Peyer's patch (tissue), 4 donors: ENCODE results near the gene ELL. TPM values are rescaled to one million over a fixed set of nuclear protein-coding genes. Genes with fewer than 3 reads are reported as not detected.

Experiments used
- DNase-seq, 3 donors: peaks; one replicate each; pipeline ENCODE4 v3.0.0-alpha.2; 2017 to 2019
- H3K27ac ChIP-seq, 4 donors: fragments of 200-600 bp; sonication (generic); one replicate each; pipeline ENCODE4 v1.5.1; 2016 to 2019
- H3K27me3 ChIP-seq, 2 donors: fragments of 200-600 bp; sonication (generic); one replicate each; pipeline ENCODE4 v1.5.1; 2019
- H3K36me3 ChIP-seq, 3 donors: fragments of 200-600 bp; sonication (generic); one replicate each; pipeline ENCODE4 v1.5.1; 2016 to 2019
- H3K4me1 ChIP-seq, 4 donors: fragments of 200-600 bp; sonication (generic); one replicate each; pipeline ENCODE4 v1.5.1; 2016 to 2019
- H3K4me3 ChIP-seq, 4 donors: fragments of 200-600 bp; sonication (generic); 1 replicate in 3 of 4; 2 replicates in 1 of 4; pipeline ENCODE4 v1.5.1; 2016 to 2019; ENCODE audit warnings: mild to moderate bottlenecking in 1 of 4
- H3K9me3 ChIP-seq, 4 donors: fragments of 200-600 bp; sonication (generic); one replicate each; pipeline ENCODE4 v1.5.1; 2016 to 2019; ENCODE audit warnings: mild to moderate bottlenecking in 1 of 4
- POLR2A ChIP-seq, 2 donors: fragments of 450-650 bp; IDR thresholded peaks; one replicate each; pipeline ENCODE4 v1.5.1; 2017; ENCODE audit warnings: antibody characterized with exemption in 2 of 2, mild to moderate bottlenecking in 2 of 2, moderate library complexity in 2 of 2
- total RNA-seq, 4 donors: library from RNA; depleted of rRNA; stranded (reverse); fragments of >200 nt; gene quantifications; one replicate each; pipeline ENCODE4 v1.1.0, GENCODE V29; 2016
- TF ChIP-seq, protein P1 (sequence below), 6 experiments: fragments of 450-650 bp in 4 of 6; fragments of 200-600 bp in 2 of 6; sonication (generic) in 1 of 6; IDR thresholded peaks; one replicate each; pipeline ENCODE4 v1.5.1; 2017 to 2019; ENCODE audit warnings: antibody characterized with exemption in 6 of 6, mild to moderate bottlenecking in 3 of 6, moderate library complexity in 1 of 6

The ELL gene
- total RNA-seq, 4 donors from 2014 or later, result 18.9 to 49.5 (median 34.2) TPM

DNA sequence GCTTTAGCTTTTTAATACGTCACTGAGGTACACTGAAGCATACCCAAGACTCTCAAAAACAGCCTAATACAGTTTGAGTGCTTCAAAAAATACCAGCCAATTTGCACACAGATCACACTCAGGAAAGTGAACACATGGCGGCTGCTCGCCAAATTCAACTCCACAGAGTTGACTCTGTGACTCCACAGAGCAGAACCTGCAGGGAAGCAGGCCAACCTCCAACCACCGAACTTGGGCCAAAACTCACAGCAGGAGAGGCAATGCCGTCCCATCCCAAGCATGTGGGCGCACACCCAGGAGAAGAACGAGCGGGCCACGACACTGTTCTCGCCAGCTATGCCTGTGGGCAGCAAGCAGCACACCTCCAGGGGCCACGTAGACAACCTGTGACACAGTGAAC is 21.1 kb downstream of the ELL start:
- no peaks in the 10 kb centered on the region for H3K36me3 ChIP-seq
- peak in 1 of 3 donors; percentile 46 for DNase-seq
- peak overlapping the region in 3 of 4 donors; percentile 21 to 91 (median 38) for H3K27ac ChIP-seq
- H3K4me3 ChIP-seq, result no peak overlapping the region
- no peaks in the 10 kb centered on the region for H3K9me3 ChIP-seq
- TF ChIP-seq POLR2A (IDR thresholded peaks at IDR 0.05), result no peak
- TF ChIP-seq, protein P1, sequence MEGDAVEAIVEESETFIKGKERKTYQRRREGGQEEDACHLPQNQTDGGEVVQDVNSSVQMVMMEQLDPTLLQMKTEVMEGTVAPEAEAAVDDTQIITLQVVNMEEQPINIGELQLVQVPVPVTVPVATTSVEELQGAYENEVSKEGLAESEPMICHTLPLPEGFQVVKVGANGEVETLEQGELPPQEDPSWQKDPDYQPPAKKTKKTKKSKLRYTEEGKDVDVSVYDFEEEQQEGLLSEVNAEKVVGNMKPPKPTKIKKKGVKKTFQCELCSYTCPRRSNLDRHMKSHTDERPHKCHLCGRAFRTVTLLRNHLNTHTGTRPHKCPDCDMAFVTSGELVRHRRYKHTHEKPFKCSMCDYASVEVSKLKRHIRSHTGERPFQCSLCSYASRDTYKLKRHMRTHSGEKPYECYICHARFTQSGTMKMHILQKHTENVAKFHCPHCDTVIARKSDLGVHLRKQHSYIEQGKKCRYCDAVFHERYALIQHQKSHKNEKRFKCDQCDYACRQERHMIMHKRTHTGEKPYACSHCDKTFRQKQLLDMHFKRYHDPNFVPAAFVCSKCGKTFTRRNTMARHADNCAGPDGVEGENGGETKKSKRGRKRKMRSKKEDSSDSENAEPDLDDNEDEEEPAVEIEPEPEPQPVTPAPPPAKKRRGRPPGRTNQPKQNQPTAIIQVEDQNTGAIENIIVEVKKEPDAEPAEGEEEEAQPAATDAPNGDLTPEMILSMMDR (IDR thresholded peaks at IDR 0.05), result no peak
- H3K4me1 ChIP-seq, result peaks cover 16 to 98% (median 49%) of the 10 kb centered on the region in 4 donors
- H3K27me3 ChIP-seq, result no peaks in the 10 kb centered on the region

DNA sequence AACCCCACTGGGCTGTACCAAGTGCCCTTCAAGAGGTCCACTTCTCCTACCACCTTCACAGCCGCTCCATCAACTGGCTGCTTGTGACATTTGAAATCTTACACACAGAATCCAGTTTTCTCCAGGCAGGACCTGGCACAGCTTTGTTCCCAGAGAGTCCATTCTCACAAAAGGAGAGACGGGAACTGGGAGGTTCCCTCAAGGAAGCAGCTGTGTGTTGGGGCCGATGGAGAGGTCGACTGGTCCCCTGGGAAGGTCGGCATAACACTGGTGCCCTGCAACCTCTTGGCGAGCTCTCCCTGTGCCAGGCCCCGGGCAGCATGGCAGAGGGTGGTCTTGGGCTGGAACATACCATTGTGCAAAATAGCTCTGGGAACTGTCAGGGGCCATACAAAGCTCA is 21.5 kb downstream of the ELL start:
- DNase-seq, result no peak
- Histone ChIP-seq H3K36me3 (no peaks in the 10 kb centered on the region), H3K27ac (peak overlapping the region in 3 of 4 donors; percentile 21 to 91 (median 38)), H3K27me3 (no peaks in the 10 kb centered on the region), H3K4me1 (peaks cover 12 to 98% (median 49%) of the 10 kb centered on the region in 4 donors), H3K4me3 (no peak overlapping the region), H3K9me3 (no peaks in the 10 kb centered on the region)
- TF ChIP-seq, protein P1 (IDR thresholded peaks at IDR 0.05), result no peak
- no peak for TF ChIP-seq POLR2A (IDR thresholded peaks at IDR 0.05)

- Histone ChIP-seq H3K27me3 (no peaks in the 10 kb centered on the region), H3K27ac (peak overlapping the region; percentile 1 to 64 (median 46)), H3K36me3 (no peaks in the 10 kb centered on the region), H3K9me3 (no peaks in the 10 kb centered on the region), H3K4me3 (no peak overlapping the region), H3K4me1 (peaks cover 6 to 97% (median 46%) of the 10 kb centered on the region in 4 donors)
- DNase-seq, result no peak
- TF ChIP-seq, protein P1 (IDR thresholded peaks at IDR 0.05), result no peak
- TF ChIP-seq POLR2A (IDR thresholded peaks at IDR 0.05), result no peak
Observed at GRCh38 chr19:18499055-18499775, 22.7 kb downstream of the ELL start.

DNA sequence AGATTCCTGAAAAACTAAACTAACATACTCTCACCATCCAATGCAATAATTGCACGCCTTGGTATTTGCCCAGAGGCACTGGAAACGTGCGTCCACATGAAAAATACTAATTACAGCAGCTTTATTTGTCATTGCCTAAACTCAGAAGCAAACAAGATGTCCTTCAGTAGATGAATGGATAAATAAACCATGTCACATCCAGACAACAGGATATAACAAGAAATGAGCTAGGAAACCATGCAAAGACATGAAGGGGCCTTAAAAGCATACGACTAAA is 25.0 kb downstream of the ELL start:
- Histone ChIP-seq H3K9me3 (no peaks in the 10 kb centered on the region), H3K4me3 (no peak overlapping the region), H3K27me3 (no peaks in the 10 kb centered on the region), H3K27ac (peak overlapping the region in 3 of 4 donors; percentile 67 to 76 (median 68)), H3K36me3 (no peaks in the 10 kb centered on the region), H3K4me1 (peaks cover 4 to 94% (median 34%) of the 10 kb centered on the region in 4 donors)
- TF ChIP-seq, protein P1 (IDR thresholded peaks at IDR 0.05), result no peak
- TF ChIP-seq POLR2A (IDR thresholded peaks at IDR 0.05), result no peak
- DNase-seq, result no peak

DNA sequence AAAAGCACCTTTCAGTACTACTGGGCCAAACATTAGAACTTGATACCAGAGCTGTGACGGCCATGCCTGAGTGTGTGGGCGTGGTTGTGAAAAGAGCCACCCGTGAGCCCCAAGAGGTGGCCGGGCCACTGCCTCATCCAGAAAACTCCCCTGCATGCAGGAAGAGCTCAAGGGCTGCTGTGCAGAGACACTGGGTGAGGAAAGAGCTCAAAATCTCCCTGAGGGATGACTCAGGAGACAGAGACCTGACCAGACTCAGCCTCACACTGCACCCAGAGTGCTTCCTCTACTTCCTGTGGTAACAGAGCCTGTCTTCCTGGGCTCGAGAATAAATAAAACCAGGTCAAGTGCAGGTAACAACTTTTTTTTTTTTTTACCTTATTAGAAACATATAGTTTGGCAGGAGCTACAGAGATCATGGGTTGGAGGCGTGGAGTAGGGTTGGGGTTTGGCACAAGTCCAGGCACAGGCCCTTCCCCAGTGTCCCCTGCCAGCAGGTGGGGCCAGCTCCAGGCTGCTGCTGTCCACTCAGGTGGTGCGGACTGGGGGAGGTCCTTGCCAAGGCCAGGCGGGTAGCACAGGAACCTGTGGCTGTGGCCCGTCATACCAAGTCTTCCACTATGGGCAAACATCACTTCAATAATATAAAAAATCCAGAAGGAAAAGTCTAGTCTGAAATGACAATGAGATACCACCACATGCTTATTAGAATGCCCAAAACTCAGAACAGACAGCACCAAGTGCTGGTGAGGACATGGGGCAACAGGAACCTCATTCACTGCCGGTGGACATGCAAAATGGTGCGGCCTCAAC is 25.5 kb downstream of the ELL start:
- peak overlapping the region; percentile 54 to 76 (median 68) for H3K27ac ChIP-seq
- TF ChIP-seq POLR2A (IDR thresholded peaks at IDR 0.05), result no peak
- TF ChIP-seq, protein P1 (IDR thresholded peaks at IDR 0.05), result peak in 2 of 6 experiments; percentile 13 to 27
- H3K4me3 ChIP-seq, result peak overlapping the region in 2 of 4 donors; percentile 15 to 21
- H3K9me3 ChIP-seq, result no peaks in the 10 kb centered on the region
- H3K36me3 ChIP-seq, result no peaks in the 10 kb centered on the region
- peak; percentile 42 to 76 (median 75) for DNase-seq
- no peaks in the 10 kb centered on the region for H3K27me3 ChIP-seq
- peaks cover 4 to 92% (median 31%) of the 10 kb centered on the region in 4 donors for H3K4me1 ChIP-seq
